Measurements from ENCODE around the gene NTSR1. TPM values are rescaled to one million over a fixed set of nuclear protein-coding genes. Genes with fewer than 3 reads are reported as not detected.
A peak's percentile ranks its signal among the peaks of the same experiment; 100 is the strongest.

NTSR1 gene
- total and polyA plus RNA-seq, 2 of the 13 experiments (the other 11 are each of a cell fraction or from before 2014, with no cell fraction given) = 0.09 to 0.12 TPM

GRCh38 chr20:62671765-62672164 is 36.9 kb upstream of the NTSR1 start (continued):
- no peak for TF ChIP-seq HBP1 (CRISPR knock-in tag; IDR thresholded peaks at IDR 0.05; ENCODE audit: low read depth)
- TF ChIP-seq ZNF816 (CRISPR knock-in tag; IDR thresholded peaks at IDR 0.05; ENCODE audit: borderline replicate concordance) = no peak
- TF ChIP-seq ETV6 (CRISPR knock-in tag; conservative IDR thresholded peaks at IDR 0.05) = no peak
- no peak for TF ChIP-seq ZNF143 (CRISPR knock-in tag; IDR thresholded peaks at IDR 0.05)
- peak; percentile 58; the same call in 1 of the 2 replicates for TF ChIP-seq ZBTB33 (CRISPR knock-in tag; IDR thresholded peaks at IDR 0.05)
- TF ChIP-seq ZSCAN21 (CRISPR knock-in tag; IDR thresholded peaks at IDR 0.05; ENCODE audit: borderline replicate concordance) = no peak
- TF ChIP-seq ATF6 (CRISPR knock-in tag; conservative IDR thresholded peaks at IDR 0.05) = no peak
- TF ChIP-seq RBM22 (optimal IDR thresholded peaks at IDR 0.05; ENCODE audit: low read length) = peak; percentile 62
- TF ChIP-seq ZNF687 (CRISPR knock-in tag; IDR thresholded peaks at IDR 0.05) = no peak
